Activated CD8-positive, alpha-beta T cell treated with anti-CD3 and anti-CD28 coated beads for 36 hours (primary cell): ENCODE measurements around the gene PACRG. TPM values are rescaled to one million over a fixed set of nuclear protein-coding genes. Genes with fewer than 3 reads are reported as not detected.

Source experiments
- ATAC-seq: fragments of 200-7000 bp; cut with Tn5 transposase; one replicate; pipeline ENCODE4 v1.10.0; 2021; ENCODE audit warnings: mild to moderate bottlenecking, moderate library complexity
- CTCF ChIA-PET: fragments of 350-600 bp; sonication (Branson Sonifier 250); formaldehyde crosslinking; loops from one replicate; lab custom pipeline; 2021; ENCODE audit warnings: antibody characterized with exemption; lab: Charles Lee
- POLR2A ChIA-PET: fragments of 350-600 bp; sonication (Branson Sonifier 250); formaldehyde crosslinking; loops from one replicate; lab custom pipeline; 2021; ENCODE audit warnings: antibody characterized with exemption; lab: Charles Lee
- DNase-seq: peaks from one replicate; pipeline ENCODE4 v3.0.0-alpha.2; 2020
- H3K27ac Mint-ChIP-seq: one replicate; pipeline ENCODE4 v1.8.0; 2021; ENCODE audit warnings: mild to moderate bottlenecking, mixed read lengths
- H3K27me3 Mint-ChIP-seq: one replicate; pipeline ENCODE4 v1.8.0; 2021; ENCODE audit warnings: mixed read lengths
- H3K36me3 Mint-ChIP-seq: one replicate; pipeline ENCODE4 v1.8.0; 2021; ENCODE audit warnings: low read depth, mixed read lengths
- H3K4me1 Mint-ChIP-seq: one replicate; pipeline ENCODE4 v1.8.0; 2021; ENCODE audit warnings: low read depth, mixed read lengths
- H3K4me3 Mint-ChIP-seq: one replicate; pipeline ENCODE4 v1.8.0; 2021; ENCODE audit warnings: mild to moderate bottlenecking, moderate library complexity, mixed read lengths
- H3K9me3 Mint-ChIP-seq: one replicate; pipeline ENCODE4 v1.8.0; 2021; ENCODE audit warnings: mixed read lengths
- CTCF ChIP-seq: fragments of 200-600 bp; IDR thresholded peaks from one replicate; pipeline ENCODE4 v1.8.0; 2022; ENCODE audit warnings: antibody characterized with exemption, mild to moderate bottlenecking
- intact Hi-C: fragments of 100-400 bp; cut with micrococcal nuclease; formaldehyde crosslinking; loops from one replicate; pipeline ENCODE4 v1.10.0; 2022
- total RNA-seq, 2 experiments: library from RNA; stranded (reverse); gene quantifications; one replicate each; pipeline ENCODE4 v1.2.3, GENCODE V29; 2021

The PACRG gene
- total RNA-seq, 2 experiments from 2014 or later, result not detected

GRCh38 chr6:163320804-163321203, 593.0 kb downstream of the PACRG start:
- Mint-ChIP-seq H3K4me1 (no peaks in the 10 kb centered on the region), H3K9me3 (no peaks in the 10 kb centered on the region), H3K4me3 (no peak overlapping the region), H3K36me3 (no peaks in the 10 kb centered on the region), H3K27me3 (peaks cover 7% of the 10 kb centered on the region), H3K27ac (no peak overlapping the region)
- intact Hi-C loops, result no loop called here
- DNase-seq (no peak), ATAC-seq (no peak)
- CTCF ChIA-PET, result no interaction called here
- POLR2A ChIA-PET, result no interaction called here
- TF ChIP-seq CTCF, result no peak

DNA sequence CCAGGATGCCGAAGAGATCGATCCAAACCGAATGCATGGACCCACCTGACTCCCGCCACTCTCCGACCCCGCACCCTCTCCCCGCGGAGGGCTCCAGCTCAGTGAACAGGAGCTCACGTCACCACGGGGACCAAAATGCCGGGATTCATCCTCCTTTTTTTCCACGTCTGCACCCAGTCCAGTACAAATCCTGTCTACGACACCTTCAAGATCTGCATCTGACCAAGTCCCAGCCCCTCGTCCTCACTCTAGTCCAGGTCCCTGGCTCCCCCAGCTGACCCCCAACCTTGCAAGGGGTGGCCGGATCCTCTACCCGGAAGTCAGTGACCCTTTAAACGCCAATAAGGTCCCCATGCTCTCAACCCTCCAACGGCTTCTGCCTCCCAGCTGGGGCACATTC, 593.9 kb downstream of the PACRG start:
- CTCF ChIA-PET, result no interaction called here
- POLR2A ChIA-PET, result no interaction called here
- Mint-ChIP-seq H3K36me3 (no peaks in the 10 kb centered on the region), H3K27ac (no peak overlapping the region), H3K27me3 (peaks cover 6% of the 10 kb centered on the region), H3K4me1 (no peaks in the 10 kb centered on the region), H3K4me3 (no peak overlapping the region), H3K9me3 (no peaks in the 10 kb centered on the region)
- DNase-seq (no peak), ATAC-seq (no peak)
- TF ChIP-seq CTCF, result no peak
- intact Hi-C loops, result no loop called here

GRCh38 chr6:163323274-163323673, 595.5 kb downstream of the PACRG start:
- H3K27ac Mint-ChIP-seq, result no peak overlapping the region
- TF ChIP-seq CTCF, result no peak
- intact Hi-C loops, result no loop called here
- no peak for ATAC-seq
- H3K27me3 Mint-ChIP-seq, result peaks cover 6% of the 10 kb centered on the region
- ChIA-PET POLR2A (no interaction called here), CTCF (no interaction called here)
- H3K4me1 Mint-ChIP-seq, result no peaks in the 10 kb centered on the region
- H3K36me3 Mint-ChIP-seq, result no peaks in the 10 kb centered on the region
- no peak for DNase-seq
- H3K9me3 Mint-ChIP-seq, result no peaks in the 10 kb centered on the region
- H3K4me3 Mint-ChIP-seq, result no peak overlapping the region

DNA sequence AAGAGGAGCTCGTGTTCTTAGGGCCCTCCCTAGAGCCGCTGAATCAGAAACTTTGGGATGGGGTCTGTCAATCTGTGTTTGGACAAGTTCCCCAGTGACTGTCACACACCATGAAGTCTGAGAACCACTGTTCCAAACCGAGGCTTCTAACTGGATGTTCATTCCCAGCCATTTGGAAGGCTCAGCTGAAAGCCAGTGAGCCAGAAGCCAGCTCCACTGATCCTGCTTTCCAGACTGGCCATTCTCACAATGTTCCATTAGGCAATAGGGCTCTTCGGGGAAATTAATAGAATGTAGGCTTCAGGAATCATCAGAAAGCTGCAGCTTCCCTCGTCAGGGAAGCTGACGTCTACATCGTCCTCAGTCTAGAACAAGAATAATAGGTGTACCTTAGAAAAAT, 595.9 kb downstream of the PACRG start:
- Mint-ChIP-seq H3K27me3 (peaks cover 6% of the 10 kb centered on the region), H3K36me3 (no peaks in the 10 kb centered on the region), H3K9me3 (no peaks in the 10 kb centered on the region), H3K27ac (no peak overlapping the region), H3K4me1 (no peaks in the 10 kb centered on the region), H3K4me3 (no peak overlapping the region)
- ChIA-PET CTCF (no interaction called here), POLR2A (no interaction called here)
- TF ChIP-seq CTCF, result no peak
- no peak for DNase-seq
- no peak for ATAC-seq
- intact Hi-C loops, result no loop called here

DNA sequence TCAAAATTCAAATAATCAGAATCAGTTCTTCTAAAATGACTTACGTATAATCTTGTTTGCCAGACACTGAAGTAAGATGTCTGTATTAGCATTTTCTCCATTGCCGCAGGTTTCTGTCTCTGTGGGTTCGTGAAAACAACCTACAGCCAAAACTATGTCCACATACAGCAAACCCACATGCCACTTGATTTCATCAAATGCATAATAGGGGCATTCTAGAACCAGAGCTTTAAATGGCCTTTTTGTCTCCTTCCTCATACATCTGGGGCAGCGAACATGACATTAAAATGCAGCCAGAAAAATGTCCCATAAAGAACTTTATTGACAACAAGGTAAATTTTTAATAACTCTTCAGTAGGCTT, 596.5 kb downstream of the PACRG start:
- H3K27ac Mint-ChIP-seq, result no peak overlapping the region
- peaks cover 6% of the 10 kb centered on the region for H3K27me3 Mint-ChIP-seq
- no peaks in the 10 kb centered on the region for H3K36me3 Mint-ChIP-seq
- no peaks in the 10 kb centered on the region for H3K9me3 Mint-ChIP-seq
- ATAC-seq (no peak), DNase-seq (no peak)
- intact Hi-C loops, result no loop called here
- TF ChIP-seq CTCF, result no peak
- no peaks in the 10 kb centered on the region for H3K4me1 Mint-ChIP-seq
- POLR2A ChIA-PET, result no interaction called here
- H3K4me3 Mint-ChIP-seq, result no peak overlapping the region
- CTCF ChIA-PET, result no interaction called here
